Body of pancreas (tissue), 4 donors: Measurements from ENCODE around the gene UBAC2. TPM values are rescaled to one million over a fixed set of nuclear protein-coding genes. Genes with fewer than 3 reads are reported as not detected.

Experiments
- ATAC-seq: fragments of 150-250 bp; one replicate; pipeline ENCODE4 v1.9.1; 2016
- DNase-seq, 4 donors: peaks; one replicate each; pipeline ENCODE4 v3.0.0-alpha.2; 2019
- H3K27ac ChIP-seq, 4 donors: fragments of 200-600 bp; sonication (generic); 1 replicate in 3 of 4; 2 replicates in 1 of 4; pipeline versions ENCODE4 v1.5.1 to v1.6.1; 2016 to 2019; ENCODE audit warnings: mild to moderate bottlenecking in 1 of 4, mixed read lengths in 1 of 4, moderate library complexity in 1 of 4
- H3K27me3 ChIP-seq, 2 donors: fragments of 200-600 bp; sonication (generic); one replicate each; pipeline ENCODE4 v1.6.0; 2016; ENCODE audit warnings: mild to moderate bottlenecking in 1 of 2
- H3K36me3 ChIP-seq, 2 donors: fragments of 200-600 bp; sonication (generic); replicated peaks in 1 of 2; 2 replicates each; pipeline ENCODE4 v1.5.1; 2016; ENCODE audit warnings: low read depth in 2 of 2; ENCODE audit not compliant: insufficient read depth in 1 of 2
- H3K4me1 ChIP-seq: fragments of 200-600 bp; sonication (generic); one replicate; pipeline ENCODE4 v1.6.0; 2016
- H3K4me3 ChIP-seq, 2 donors: fragments of 200-600 bp; sonication (generic); 1 replicate in 1 of 2; 2 replicates in 1 of 2; pipeline ENCODE4 v1.5.1; 2016 to 2019
- H3K9me3 ChIP-seq, 3 donors: fragments of 200-600 bp; sonication (generic); 1 replicate in 2 of 3; 2 replicates in 1 of 3; pipeline ENCODE4 v1.5.1; 2016
- CTCF ChIP-seq, 7 experiments: fragments of 450-650 bp in 4 of 7; fragments of 200-600 bp in 3 of 7; sonication (generic) in 3 of 7; IDR thresholded peaks; one replicate each; pipeline ENCODE4 v1.5.1; 2016 to 2019; ENCODE audit warnings: antibody characterized with exemption in 7 of 7
- POLR2A ChIP-seq, 3 donors: fragments of 450-650 bp; IDR thresholded peaks; one replicate each; pipeline ENCODE4 v1.6.1; 2016; ENCODE audit warnings: antibody characterized with exemption in 3 of 3, mild to moderate bottlenecking in 2 of 3
- WGBS, 2 donors: methylation state at CpG; one replicate each; pipeline ENCODE4 v1.1.5; 2017; 5-methylcytosine and 5-hydroxymethylcytosine counted together
- intact Hi-C: fragments of 100-400 bp; cut with DNase I; formaldehyde crosslinking; loops from one replicate; pipeline ENCODE4 v1.15.1; 2023
- total RNA-seq, 2 donors: library from RNA; depleted of rRNA; stranded (reverse); fragments of >200 nt; gene quantifications; one replicate each; pipeline ENCODE4 v1.1.0, GENCODE V29; 2016

Gene UBAC2
- total RNA-seq, 2 donors from 2014 or later = 21.4 to 27.2 TPM

GRCh38 chr13:99225078-99225477, 24.4 kb downstream of the UBAC2 start:
- peaks cover 8% of the 10 kb centered on the region for H3K4me1 ChIP-seq
- no peaks in the 10 kb centered on the region for H3K36me3 ChIP-seq
- TF ChIP-seq POLR2A (IDR thresholded peaks at IDR 0.05) (no peak), CTCF (IDR thresholded peaks at IDR 0.05) (no peak)
- H3K9me3 ChIP-seq = no peaks in the 10 kb centered on the region
- no peaks in the 10 kb centered on the region for H3K27me3 ChIP-seq
- DNase-seq (no peak), ATAC-seq (no peak)
- H3K27ac ChIP-seq = no peak overlapping the region
- WGBS, 2 donors = 75 to 81% methylated on average over 4 of the region's 4 CpGs
- no peak overlapping the region for H3K4me3 ChIP-seq
- intact Hi-C loops = no loop called here

- no peaks in the 10 kb centered on the region for H3K36me3 ChIP-seq
- intact Hi-C loops = no loop called here
- H3K4me3 ChIP-seq = no peak overlapping the region
- H3K27ac ChIP-seq = no peak overlapping the region
- TF ChIP-seq CTCF (IDR thresholded peaks at IDR 0.05) (no peak), POLR2A (IDR thresholded peaks at IDR 0.05) (no peak)
- DNase-seq = no peak
- ATAC-seq = no peak
- WGBS, 2 donors = 74 to 78% methylated on average over 2 of the region's 2 CpGs
- peaks cover 8% of the 10 kb centered on the region for H3K4me1 ChIP-seq
- no peaks in the 10 kb centered on the region for H3K9me3 ChIP-seq
- H3K27me3 ChIP-seq = no peaks in the 10 kb centered on the region
Observed at GRCh38 chr13:99226513-99226912, 25.9 kb downstream of the UBAC2 start.

- ATAC-seq (no peak), DNase-seq (no peak)
- intact Hi-C loops = no loop called here
- Histone ChIP-seq H3K4me3 (no peak overlapping the region), H3K36me3 (no peaks in the 10 kb centered on the region), H3K4me1 (peaks cover 8% of the 10 kb centered on the region), H3K27me3 (no peaks in the 10 kb centered on the region), H3K27ac (no peak overlapping the region), H3K9me3 (no peaks in the 10 kb centered on the region)
- TF ChIP-seq POLR2A (IDR thresholded peaks at IDR 0.05) (no peak), CTCF (IDR thresholded peaks at IDR 0.05) (no peak)
- 88 to 93% methylated on average over 3 to 6 of the region's 6 CpGs for WGBS, 2 donors
Observed at GRCh38 chr13:99227331-99227900, 26.8 kb downstream of the UBAC2 start.

GRCh38 chr13:99227909-99228688, 27.4 kb downstream of the UBAC2 start:
- DNase-seq (peak in 1 of 4 donors; percentile 52), ATAC-seq (no peak)
- H3K4me3 ChIP-seq = no peak overlapping the region
- H3K4me1 ChIP-seq = peaks cover 8% of the 10 kb centered on the region
- H3K27ac ChIP-seq = no peak overlapping the region
- H3K27me3 ChIP-seq = no peaks in the 10 kb centered on the region
- TF ChIP-seq CTCF (IDR thresholded peaks at IDR 0.05) (no peak), POLR2A (IDR thresholded peaks at IDR 0.05) (no peak)
- H3K36me3 ChIP-seq = no peaks in the 10 kb centered on the region
- no peaks in the 10 kb centered on the region for H3K9me3 ChIP-seq
- intact Hi-C loops = no loop called here
- WGBS, 2 donors = 85 to 95% methylated on average over 14 to 15 of the region's 15 CpGs
